Type B pancreatic cell (in vitro differentiated cells): ENCODE data around the gene CHMP3. TPM values are rescaled to one million over a fixed set of nuclear protein-coding genes. Genes with fewer than 3 reads are reported as not detected.

Experiments used
- DNase-seq: peaks from one replicate; pipeline ENCODE4 v3.0.0; 2021; ENCODE audit warnings: mixed read lengths; ENCODE audit not compliant: unreplicated experiment; ENCODE audit errors: extremely low spot score
- H3K27ac Mint-ChIP-seq: 2 replicates; pipeline ENCODE4 v1.8.0; 2021; ENCODE audit warnings: mild to moderate bottlenecking, mixed read lengths
- H3K27me3 Mint-ChIP-seq: 2 replicates; pipeline ENCODE4 v1.8.0; 2021; ENCODE audit warnings: mixed read lengths
- H3K36me3 Mint-ChIP-seq: 2 replicates; pipeline ENCODE4 v1.8.0; 2021; ENCODE audit warnings: mixed read lengths
- H3K4me1 Mint-ChIP-seq: one replicate; pipeline ENCODE4 v1.8.0; 2021; ENCODE audit warnings: mixed read lengths; ENCODE audit not compliant: unreplicated experiment
- H3K4me3 Mint-ChIP-seq: 2 replicates; pipeline ENCODE4 v1.8.0; 2021; ENCODE audit warnings: mild to moderate bottlenecking, mixed read lengths
- H3K9me3 Mint-ChIP-seq: 2 replicates; pipeline ENCODE4 v1.8.0; 2021; ENCODE audit warnings: mixed read lengths
- total RNA-seq: library from RNA; stranded (reverse); gene quantifications from 2 replicates; pipeline ENCODE4 v1.2.1, GENCODE V29; 2021; ENCODE audit warnings: low replicate concordance
- TF ChIP-seq, protein P1 (sequence below): fragments of 200-600 bp; sonication (generic); conservative IDR thresholded peaks from 2 replicates; pipeline ENCODE4 v1.5.0; 2021; ENCODE audit warnings: antibody characterized with exemption, mild to moderate bottlenecking

The CHMP3 gene
- total RNA-seq, 1 donor from 2014 or later = 76.4 TPM

DNA sequence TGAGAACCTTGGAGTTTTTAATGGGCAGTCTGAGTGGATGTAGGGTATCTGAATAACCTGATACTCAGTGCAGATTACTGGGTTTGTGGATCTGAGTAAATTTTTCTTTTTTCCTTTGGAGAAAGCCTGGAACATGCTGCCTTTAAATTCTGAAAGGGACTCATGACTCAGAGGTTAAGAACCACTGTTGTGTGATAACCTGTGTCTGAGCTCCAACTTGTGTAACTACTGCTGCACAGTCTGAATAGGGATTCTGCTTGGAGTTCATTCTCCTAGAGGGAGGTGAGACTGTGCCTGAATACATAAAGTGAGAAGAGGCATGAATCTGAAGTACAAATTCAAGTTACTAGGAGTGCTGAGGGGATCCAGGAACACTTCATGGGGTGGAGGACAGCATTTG lies 85.9 kb downstream of the CHMP3 start:
- no peak for DNase-seq
- H3K36me3 Mint-ChIP-seq = peaks cover 29% of the 10 kb centered on the region
- TF ChIP-seq, protein P1, sequence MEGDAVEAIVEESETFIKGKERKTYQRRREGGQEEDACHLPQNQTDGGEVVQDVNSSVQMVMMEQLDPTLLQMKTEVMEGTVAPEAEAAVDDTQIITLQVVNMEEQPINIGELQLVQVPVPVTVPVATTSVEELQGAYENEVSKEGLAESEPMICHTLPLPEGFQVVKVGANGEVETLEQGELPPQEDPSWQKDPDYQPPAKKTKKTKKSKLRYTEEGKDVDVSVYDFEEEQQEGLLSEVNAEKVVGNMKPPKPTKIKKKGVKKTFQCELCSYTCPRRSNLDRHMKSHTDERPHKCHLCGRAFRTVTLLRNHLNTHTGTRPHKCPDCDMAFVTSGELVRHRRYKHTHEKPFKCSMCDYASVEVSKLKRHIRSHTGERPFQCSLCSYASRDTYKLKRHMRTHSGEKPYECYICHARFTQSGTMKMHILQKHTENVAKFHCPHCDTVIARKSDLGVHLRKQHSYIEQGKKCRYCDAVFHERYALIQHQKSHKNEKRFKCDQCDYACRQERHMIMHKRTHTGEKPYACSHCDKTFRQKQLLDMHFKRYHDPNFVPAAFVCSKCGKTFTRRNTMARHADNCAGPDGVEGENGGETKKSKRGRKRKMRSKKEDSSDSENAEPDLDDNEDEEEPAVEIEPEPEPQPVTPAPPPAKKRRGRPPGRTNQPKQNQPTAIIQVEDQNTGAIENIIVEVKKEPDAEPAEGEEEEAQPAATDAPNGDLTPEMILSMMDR = no peak
- no peak overlapping the region for H3K27ac Mint-ChIP-seq
- H3K4me1 Mint-ChIP-seq = no peaks in the 10 kb centered on the region
- H3K9me3 Mint-ChIP-seq = no peaks in the 10 kb centered on the region
- H3K4me3 Mint-ChIP-seq = no peak overlapping the region
- no peaks in the 10 kb centered on the region for H3K27me3 Mint-ChIP-seq

DNA sequence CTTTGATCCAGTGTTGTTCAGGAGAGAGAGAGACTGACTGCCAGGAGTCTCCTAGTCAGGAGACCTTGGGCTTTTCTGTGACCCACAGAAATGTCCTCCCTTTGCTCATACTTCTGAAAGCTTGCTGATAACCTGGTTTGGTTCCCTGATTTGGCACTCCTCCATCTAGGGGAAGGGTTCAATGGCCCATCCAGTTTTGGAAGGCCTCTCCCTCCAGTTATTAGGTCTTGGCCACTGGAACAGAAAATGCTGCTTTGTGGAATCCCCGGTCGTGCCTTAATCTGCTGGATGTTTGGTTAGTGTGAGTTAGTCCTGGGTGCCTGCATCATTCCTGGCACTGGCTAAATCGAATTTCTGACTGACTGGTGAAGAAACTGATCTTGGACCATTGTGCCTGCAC lies 86.3 kb downstream of the CHMP3 start:
- H3K4me3 Mint-ChIP-seq = no peak overlapping the region
- H3K36me3 Mint-ChIP-seq = peaks cover 29% of the 10 kb centered on the region
- H3K27ac Mint-ChIP-seq = no peak overlapping the region
- no peaks in the 10 kb centered on the region for H3K4me1 Mint-ChIP-seq
- TF ChIP-seq, protein P1 = no peak
- DNase-seq = no peak
- H3K27me3 Mint-ChIP-seq = no peaks in the 10 kb centered on the region
- no peaks in the 10 kb centered on the region for H3K9me3 Mint-ChIP-seq

DNA sequence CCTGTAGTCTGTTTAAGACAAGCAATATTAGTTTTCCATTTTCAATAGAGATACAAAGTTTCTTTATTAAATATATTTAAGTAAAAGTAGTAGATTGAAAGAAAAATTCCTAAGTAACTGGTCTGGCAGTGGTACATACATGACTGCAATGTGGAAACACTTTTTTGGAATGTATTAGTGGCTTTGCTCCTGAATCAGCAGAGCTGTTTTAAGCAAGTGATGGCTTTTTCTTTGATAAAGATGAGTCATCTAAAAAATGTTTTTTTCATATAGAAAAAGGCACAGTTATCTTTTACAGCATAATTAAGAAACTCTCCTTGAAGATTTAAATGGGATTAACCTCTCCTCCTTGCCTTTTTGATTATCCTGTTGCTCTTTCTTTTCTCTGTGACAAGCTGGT lies 87.2 kb downstream of the CHMP3 start:
- peaks cover 32% of the 10 kb centered on the region for H3K36me3 Mint-ChIP-seq
- H3K4me1 Mint-ChIP-seq = no peaks in the 10 kb centered on the region
- no peaks in the 10 kb centered on the region for H3K27me3 Mint-ChIP-seq
- H3K4me3 Mint-ChIP-seq = no peak overlapping the region
- no peaks in the 10 kb centered on the region for H3K9me3 Mint-ChIP-seq
- no peak for DNase-seq
- TF ChIP-seq, protein P1 = no peak
- no peak overlapping the region for H3K27ac Mint-ChIP-seq

DNA sequence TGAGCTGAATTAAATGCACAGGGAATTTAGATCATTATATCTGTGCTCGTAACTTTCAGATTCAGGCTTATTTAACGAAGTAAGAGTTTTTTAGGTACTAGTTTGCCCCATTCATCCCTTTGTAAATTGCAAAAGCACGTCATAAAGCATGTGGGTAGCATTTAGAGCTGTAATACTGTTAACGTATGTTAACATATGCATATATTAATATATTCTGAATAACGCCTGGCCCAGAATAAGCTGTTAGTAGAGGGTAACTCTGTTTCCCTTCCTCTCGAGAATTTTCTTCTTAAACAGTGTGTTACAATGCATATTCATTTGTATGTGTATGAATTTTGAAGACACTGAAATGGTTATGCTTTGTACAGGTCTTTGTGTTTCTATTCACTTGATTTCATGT lies 91.6 kb downstream of the CHMP3 start:
- Mint-ChIP-seq H3K27ac (no peak overlapping the region), H3K36me3 (peaks cover 33% of the 10 kb centered on the region)

DNA sequence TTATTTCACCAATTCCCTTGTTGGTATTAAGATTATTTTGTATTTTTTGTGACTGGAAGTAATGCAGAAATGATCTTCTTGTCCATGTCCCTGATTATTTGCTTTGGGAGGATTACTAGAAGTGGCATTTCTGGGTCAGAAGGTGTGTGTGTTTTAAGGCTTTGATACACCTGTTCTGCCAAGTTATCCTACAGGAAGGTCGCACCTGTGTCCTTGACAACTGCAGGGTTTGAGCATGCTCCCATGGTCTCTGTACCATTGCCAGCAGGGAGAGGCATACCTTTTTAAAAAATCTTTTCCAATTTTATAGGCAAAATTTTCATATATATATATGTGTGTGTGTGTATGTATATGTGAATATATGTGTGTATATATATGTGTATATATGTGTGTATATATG lies 92.4 kb downstream of the CHMP3 start:
- Mint-ChIP-seq H3K27ac (no peak overlapping the region), H3K36me3 (peaks cover 33% of the 10 kb centered on the region), H3K27me3 (no peaks in the 10 kb centered on the region), H3K9me3 (no peaks in the 10 kb centered on the region), H3K4me1 (no peaks in the 10 kb centered on the region), H3K4me3 (no peak overlapping the region)
- TF ChIP-seq, protein P1 = no peak
- no peak for DNase-seq

More for the DNA sequence above, 91.6 kb downstream of the CHMP3 start:
- Mint-ChIP-seq H3K4me1 (no peaks in the 10 kb centered on the region), H3K4me3 (no peak overlapping the region), H3K9me3 (no peaks in the 10 kb centered on the region), H3K27me3 (no peaks in the 10 kb centered on the region)
- DNase-seq = no peak
- TF ChIP-seq, protein P1 = no peak
